Stimulated activated CD4-positive, alpha-beta T cell treated with anti-CD3 and anti-CD28 coated beads, TNF-alpha, amount 100 ng/mL, for 24 hours (primary cell): Measurements from ENCODE around the gene ACSL3.
"Not testable (repeated sequence)": the region's sequence is repeated elsewhere in the genome, so short reads cannot be mapped to it uniquely, and the experiment has no call there.

Experiments
- DNase-seq, 3 experiments: peaks; one replicate each; pipeline ENCODE4 v3.0.0-alpha.2; 2020; ENCODE audit warnings: low read depth in 3 of 3

Gene ACSL3

GRCh38 chr2:222912117-222912516 is 51.3 kb downstream of the ACSL3 start:
- DNase-seq: no peak

DNA sequence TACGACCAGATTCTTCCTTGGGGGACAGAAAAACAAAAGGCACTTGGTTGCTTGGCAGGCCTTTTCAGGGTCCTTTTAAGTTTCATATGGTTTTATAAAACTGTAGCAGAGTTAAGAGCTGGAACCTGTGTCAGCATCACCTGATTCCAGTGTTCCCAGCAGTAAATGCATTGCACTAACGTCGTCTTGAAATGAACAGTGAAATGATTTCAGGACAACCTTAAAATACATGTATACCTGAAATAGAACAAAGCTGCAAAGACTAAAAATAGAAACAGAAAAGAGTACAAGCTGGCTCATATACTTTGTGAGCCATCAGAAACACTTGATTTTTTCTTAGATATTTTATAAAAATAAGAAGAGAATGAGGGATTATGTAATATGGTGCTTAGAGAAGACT is 51.9 kb downstream of the ACSL3 start:
- DNase-seq: no peak

GRCh38 chr2:222915092-222915957 is 54.5 kb downstream of the ACSL3 start:
- no peak for DNase-seq

DNA sequence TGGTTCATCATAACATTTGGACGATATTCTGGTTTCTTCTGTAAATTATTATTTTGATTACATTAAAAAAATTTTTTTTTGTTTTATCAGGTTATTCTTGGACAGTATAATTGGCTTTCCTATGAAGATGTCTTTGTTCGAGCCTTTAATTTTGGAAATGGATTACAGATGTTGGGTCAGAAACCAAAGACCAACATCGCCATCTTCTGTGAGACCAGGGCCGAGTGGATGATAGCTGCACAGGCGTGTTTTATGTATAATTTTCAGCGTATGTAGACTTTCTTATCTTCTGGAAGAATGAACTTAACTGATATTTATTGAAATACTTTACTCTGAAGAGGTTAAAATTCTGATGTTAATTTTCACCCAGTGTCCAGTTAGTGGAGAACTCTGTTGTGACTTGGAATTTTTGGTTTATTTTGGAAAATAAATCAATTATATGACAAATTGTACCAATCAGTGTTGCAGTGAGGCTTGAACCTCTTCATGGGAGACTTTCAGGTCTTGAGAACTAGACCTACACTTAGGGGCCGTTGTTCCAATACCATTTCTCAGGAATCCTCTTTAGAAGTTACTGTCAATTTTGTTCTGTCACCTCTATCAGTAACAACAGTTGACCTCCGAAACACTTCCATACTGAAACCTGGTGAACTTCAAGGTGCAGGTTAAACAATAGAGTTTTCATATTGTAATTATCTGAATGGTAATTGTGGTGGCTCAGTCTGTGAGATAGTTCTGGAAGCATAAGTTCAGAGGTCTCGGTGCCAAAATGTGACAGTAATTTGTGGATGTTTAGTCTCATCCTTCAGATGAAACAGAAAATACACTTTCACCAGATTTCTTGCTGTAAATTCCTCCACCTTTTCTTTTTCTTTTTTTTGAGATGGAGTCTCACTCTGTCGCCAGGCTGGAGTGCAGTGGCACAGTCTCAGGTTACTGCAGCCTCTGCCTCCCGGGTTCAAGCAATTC is 55.7 kb downstream of the ACSL3 start:
- DNase-seq: no peak

GRCh38 chr2:222917212-222917611 is 56.4 kb downstream of the ACSL3 start:
- not testable (repeated sequence) for DNase-seq

DNA sequence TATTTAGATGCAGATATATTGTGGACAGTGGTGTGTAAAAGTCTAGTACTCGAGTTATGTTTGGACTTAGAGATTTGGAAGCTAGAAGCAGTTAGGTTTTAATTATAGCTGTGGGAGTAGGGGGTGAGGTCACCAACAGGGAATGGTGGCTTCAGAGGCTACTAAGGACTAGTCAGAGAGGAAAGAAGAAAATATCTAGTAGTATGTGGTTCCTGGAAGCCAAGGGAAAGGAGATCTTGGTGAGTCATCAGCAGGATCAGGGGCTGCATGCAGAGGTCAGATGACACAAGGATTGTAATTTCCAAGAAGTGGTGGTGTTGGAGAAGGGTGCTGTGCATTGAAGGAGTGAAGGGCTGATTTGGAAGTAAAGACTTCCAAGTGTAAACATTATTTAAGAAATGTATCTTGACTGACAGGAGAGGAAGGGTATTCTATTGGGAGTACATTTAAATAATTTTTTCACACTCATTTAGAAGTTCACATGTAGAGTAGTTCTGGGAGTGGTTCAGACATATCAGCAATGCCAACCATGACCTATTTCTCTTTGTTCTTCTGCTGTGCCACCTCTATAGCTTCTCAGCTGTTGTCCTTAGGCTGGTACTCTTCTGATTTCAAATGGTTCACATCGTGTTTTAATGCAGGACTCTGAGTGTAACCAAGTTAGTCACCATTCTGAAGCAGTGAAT is 59.1 kb downstream of the ACSL3 start:
- no peak for DNase-seq

GRCh38 chr2:222920657-222921186 is 59.9 kb downstream of the ACSL3 start:
- DNase-seq: no peak

DNA sequence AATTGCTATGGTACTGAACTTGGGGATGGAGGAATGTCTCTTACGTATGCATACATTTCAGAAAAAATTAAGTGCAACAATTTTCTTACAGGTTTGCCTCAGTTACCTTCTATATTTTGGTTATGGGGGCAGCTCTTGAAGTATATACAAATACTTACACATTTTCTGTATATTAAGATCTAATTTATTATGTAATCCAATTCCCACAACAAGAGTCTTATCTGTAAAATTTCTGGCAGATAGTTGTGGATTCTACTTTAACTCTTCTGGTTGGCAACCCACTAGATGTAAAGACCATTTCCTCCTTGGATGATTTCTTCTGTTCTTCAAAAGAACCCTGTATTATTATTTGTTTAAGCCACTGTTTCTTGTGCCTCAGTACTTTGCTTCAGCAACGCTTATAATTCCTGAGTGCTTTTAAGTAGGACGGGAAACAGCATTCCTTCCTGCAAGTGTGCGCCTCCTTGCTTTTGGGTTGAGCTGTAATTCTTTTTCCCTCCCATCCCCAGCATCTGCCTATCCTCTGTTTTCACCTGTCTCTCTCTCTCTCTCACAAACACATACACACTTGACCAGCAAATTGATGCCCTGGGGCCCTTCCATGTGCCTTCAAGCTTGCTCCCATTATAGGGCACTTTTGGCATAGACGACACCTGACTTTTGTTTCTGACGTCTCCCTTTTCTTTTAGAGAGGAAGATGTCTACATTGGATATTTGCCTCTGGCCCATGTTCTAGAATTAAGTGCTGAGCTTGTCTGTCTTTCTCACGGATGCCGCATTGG is 61.4 kb downstream of the ACSL3 start:
- no peak for DNase-seq

GRCh38 chr2:222926915-222927314 is 66.1 kb downstream of the ACSL3 start:
- DNase-seq: no peak

DNA sequence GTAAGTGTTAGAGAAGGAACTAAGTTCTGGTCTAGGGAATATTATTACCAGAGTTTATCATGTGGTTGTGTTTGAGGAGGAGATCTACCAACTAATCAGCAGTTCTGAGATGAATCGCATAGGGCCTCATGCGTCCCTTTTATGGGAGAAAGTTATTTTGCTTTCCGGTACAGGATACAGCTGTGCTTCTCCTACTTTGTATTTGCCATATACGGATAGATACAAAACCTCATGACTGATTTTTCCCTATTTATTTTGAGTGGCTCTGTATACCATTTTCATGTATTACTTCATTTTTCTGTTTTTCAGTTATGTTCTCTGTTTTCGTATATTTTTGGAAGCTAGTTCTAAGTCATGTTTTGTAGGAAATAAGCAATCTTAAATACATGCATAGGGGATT is 66.8 kb downstream of the ACSL3 start:
- DNase-seq: no peak

DNA sequence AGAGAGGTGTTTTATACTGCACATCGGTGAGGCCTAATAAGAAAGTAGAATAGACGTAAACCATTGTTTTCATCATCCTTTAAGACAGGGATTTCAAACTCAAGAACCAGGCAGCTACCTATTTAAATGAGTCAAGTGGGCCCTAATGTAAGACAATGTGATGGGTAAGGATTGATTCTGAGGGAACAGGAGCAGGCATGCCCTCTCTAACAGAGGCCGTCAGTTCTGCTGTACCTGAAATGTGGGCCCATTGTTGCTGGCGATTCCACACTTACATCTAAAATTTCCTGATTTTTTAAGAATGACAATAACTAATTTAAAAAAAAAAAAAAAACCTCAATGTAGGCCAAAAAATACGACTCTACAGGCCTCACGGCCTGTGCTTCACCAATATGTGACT is 67.5 kb downstream of the ACSL3 start:
- no peak for DNase-seq

DNA sequence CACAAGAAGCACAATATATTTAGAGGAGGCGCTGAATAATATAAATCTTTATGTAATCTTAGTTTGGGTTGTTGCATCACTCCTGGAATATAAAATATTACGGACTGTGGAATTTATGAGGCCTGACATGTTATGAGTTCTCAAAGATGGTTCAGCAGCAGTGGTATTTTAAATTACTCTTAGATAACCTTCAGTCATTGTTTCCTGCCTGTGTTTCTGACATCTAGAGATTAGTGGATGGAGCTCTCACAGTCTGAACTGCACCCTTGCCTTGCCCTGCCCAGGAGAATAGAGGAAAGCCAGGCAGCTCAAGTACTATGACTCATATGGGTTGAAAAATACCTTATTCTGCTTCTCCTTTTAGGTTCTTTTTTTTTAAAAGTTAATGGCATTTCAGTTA is 70.0 kb downstream of the ACSL3 start:
- DNase-seq: no peak

DNA sequence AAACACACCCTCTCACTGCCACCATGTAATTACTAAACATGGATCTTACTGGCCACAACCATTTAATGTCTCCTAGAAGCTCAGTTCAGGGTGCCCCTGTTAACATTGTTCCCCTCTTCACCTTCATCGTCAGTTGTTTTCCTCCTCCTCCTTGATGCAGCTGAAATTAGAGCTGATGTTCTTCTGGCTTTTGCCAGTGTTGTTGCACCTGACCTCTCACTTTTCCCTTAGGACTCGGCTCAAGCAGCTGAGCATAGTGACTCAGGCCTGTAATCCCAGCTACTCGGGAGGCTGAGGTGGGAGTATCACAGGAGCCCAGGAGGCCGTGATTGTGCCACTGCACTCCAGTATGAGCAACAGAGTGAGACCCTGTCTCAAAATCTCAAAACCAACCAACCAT is 70.8 kb downstream of the ACSL3 start:
- no peak for DNase-seq

DNA sequence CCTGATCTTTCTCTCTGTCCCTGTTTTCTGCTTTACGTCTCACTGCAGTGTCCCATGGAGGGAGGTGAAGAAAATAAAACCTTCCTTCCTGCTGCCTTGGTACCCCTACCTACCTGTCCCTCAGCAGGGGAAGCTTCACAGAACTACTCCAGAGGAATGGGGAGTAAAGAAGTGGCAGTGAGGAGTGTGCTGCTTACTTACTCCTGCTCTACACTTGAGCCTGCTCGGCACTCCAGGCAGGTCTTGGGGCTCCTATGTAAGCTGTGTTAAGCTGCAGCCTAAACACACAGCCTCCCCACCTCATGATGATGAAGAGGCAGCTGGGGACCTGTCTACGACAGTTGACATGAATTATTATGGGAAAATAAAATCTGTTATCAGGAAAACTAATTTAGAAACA is 72.6 kb downstream of the ACSL3 start:
- no peak for DNase-seq

- no peak for DNase-seq
These were observed 75.0 kb downstream of the ACSL3 start for GRCh38 chr2:222935688-222936298.

- DNase-seq: no peak
These were observed 75.9 kb downstream of the ACSL3 start for GRCh38 chr2:222936705-222937104.

GRCh38 chr2:222938327-222938726 is 77.5 kb downstream of the ACSL3 start:
- no peak for DNase-seq

DNA sequence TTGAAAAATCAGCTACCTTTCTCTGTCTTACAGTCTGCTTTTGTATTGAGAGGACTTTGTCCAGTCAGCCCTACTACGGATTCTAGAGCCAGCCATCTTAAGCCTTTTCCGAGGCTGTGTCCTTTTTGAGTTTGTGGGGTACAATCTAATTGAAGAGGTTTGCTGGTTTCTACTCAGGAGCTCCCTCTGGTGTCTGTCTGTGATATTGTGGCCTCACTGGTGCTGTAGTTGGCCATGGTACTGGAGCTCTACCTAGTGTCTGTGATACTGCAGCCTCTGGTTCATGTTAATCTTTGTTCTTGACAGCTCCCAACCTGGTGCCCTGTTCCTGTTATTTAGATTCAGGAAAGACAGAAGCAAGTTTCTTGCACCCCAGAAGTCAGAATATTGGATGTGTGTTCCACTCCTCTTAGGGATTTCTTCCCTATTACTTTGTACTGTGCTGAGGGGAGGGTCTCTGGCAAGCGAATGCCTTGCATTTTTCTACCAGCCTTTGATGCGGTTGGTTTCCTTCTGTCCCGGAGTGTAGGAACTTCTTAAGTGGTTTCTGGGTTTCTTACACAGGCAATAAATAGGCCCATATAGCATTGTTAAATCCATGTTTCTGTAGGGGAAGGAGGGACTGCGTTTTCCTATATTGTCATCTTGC is 78.5 kb downstream of the ACSL3 start:
- peak; percentile 20 to 47 (median 22) for DNase-seq

GRCh38 chr2:222939979-222940378 is 79.1 kb downstream of the ACSL3 start:
- no peak for DNase-seq

- no peak for DNase-seq
These were observed 80.7 kb downstream of the ACSL3 start for GRCh38 chr2:222941510-222942032.
